Calu3 (cell line): ENCODE measurements around the gene SNX10. TPM values are rescaled to one million over a fixed set of nuclear protein-coding genes. Genes with fewer than 3 reads are reported as not detected.

Experiments
- BruUV-seq: library from RNA; stranded (reverse); fragments of 400-500 nt; replicated peaks from 2 replicates; lab custom pipeline; 2021; lab: Mats Ljungman, UMichigan
- CTCF ChIA-PET: fragments of 300-600 bp; sonication (Branson Sonifier 250); formaldehyde crosslinking; loops from one replicate; lab custom pipeline; 2022; ENCODE audit warnings: antibody characterized with exemption; lab: Charles Lee
- DNase-seq: peaks from one replicate; pipeline ENCODE4 v3.0.0; 2022
- H3K27ac Mint-ChIP-seq: one replicate; pipeline ENCODE4 v1.8.0; 2022; ENCODE audit warnings: mixed read lengths; ENCODE audit not compliant: unreplicated experiment
- H3K27me3 Mint-ChIP-seq: one replicate; pipeline ENCODE4 v1.8.0; 2022; ENCODE audit warnings: mixed read lengths; ENCODE audit not compliant: unreplicated experiment
- H3K36me3 Mint-ChIP-seq: one replicate; pipeline ENCODE4 v1.8.0; 2022; ENCODE audit warnings: mild to moderate bottlenecking, moderate library complexity, mixed read lengths; ENCODE audit not compliant: insufficient read depth, unreplicated experiment
- H3K4me1 Mint-ChIP-seq: one replicate; pipeline ENCODE4 v1.8.0; 2022; ENCODE audit warnings: mild to moderate bottlenecking, low read depth, mixed read lengths; ENCODE audit not compliant: unreplicated experiment
- H3K4me3 Mint-ChIP-seq: one replicate; pipeline ENCODE4 v1.8.0; 2022; ENCODE audit warnings: mild to moderate bottlenecking, low read depth, moderate library complexity, mixed read lengths; ENCODE audit not compliant: unreplicated experiment
- H3K9me3 Mint-ChIP-seq: one replicate; pipeline ENCODE4 v1.8.0; 2022; ENCODE audit warnings: low read depth, mixed read lengths; ENCODE audit not compliant: unreplicated experiment
- CTCF ChIP-seq: fragments of 200-600 bp; IDR thresholded peaks from one replicate; pipeline ENCODE4 v1.8.0; 2022; ENCODE audit warnings: antibody characterized with exemption; ENCODE audit not compliant: unreplicated experiment
- intact Hi-C: fragments of 100-400 bp; cut with micrococcal nuclease; formaldehyde crosslinking; loops from one replicate; pipeline ENCODE4 v1.10.0; 2022; ENCODE audit not compliant: unreplicated experiment
- total RNA-seq: library from RNA; stranded (reverse); gene quantifications from 2 replicates; pipeline ENCODE4 v1.2.3, GENCODE V29; 2022

The SNX10 gene
- total RNA-seq, 1 experiment from 2014 or later, result 22.1 TPM

GRCh38 chr7:26265065-26265464 is 26.6 kb upstream of the SNX10 start:
- Mint-ChIP-seq H3K4me3 (no peak overlapping the region), H3K27me3 (peaks cover 28% of the 10 kb centered on the region), H3K4me1 (no peaks in the 10 kb centered on the region), H3K36me3 (no peaks in the 10 kb centered on the region), H3K9me3 (peaks cover 10% of the 10 kb centered on the region), H3K27ac (no peak overlapping the region)
- no TSS peak for BruUV-seq
- DNase-seq, result no peak
- no peak for TF ChIP-seq CTCF
- intact Hi-C loops, result no loop called here
- CTCF ChIA-PET, result no interaction called here

GRCh38 chr7:26265499-26266075 is 26.1 kb upstream of the SNX10 start:
- DNase-seq, result no peak
- Mint-ChIP-seq H3K27ac (no peak overlapping the region), H3K27me3 (peaks cover 28% of the 10 kb centered on the region), H3K36me3 (no peaks in the 10 kb centered on the region), H3K4me3 (no peak overlapping the region), H3K4me1 (no peaks in the 10 kb centered on the region), H3K9me3 (peaks cover 10% of the 10 kb centered on the region)
- BruUV-seq, result no TSS peak
- CTCF ChIA-PET, result no interaction called here
- intact Hi-C loops, result no loop called here
- no peak for TF ChIP-seq CTCF

GRCh38 chr7:26267601-26268166 is 24.0 kb upstream of the SNX10 start:
- Mint-ChIP-seq H3K27me3 (peaks cover 28% of the 10 kb centered on the region), H3K4me3 (no peak overlapping the region), H3K4me1 (no peaks in the 10 kb centered on the region), H3K27ac (no peak overlapping the region), H3K36me3 (no peaks in the 10 kb centered on the region), H3K9me3 (peaks cover 10% of the 10 kb centered on the region)
- BruUV-seq, result no TSS peak
- CTCF ChIA-PET, result no interaction called here
- no peak for DNase-seq
- intact Hi-C loops, result no loop called here
- TF ChIP-seq CTCF, result no peak

- BruUV-seq, result no TSS peak
- intact Hi-C loops, result loop anchor here (5.0 kb wide), 1 partner anchor 383 kb away; no protein-coding TSS in a partner anchor
- TF ChIP-seq CTCF, result no peak
Measured at GRCh38 chr7:26275213-26275612, 16.4 kb upstream of the SNX10 start.

More at GRCh38 chr7:26275213-26275612, 16.4 kb upstream of the SNX10 start:
- Mint-ChIP-seq H3K36me3 (no peaks in the 10 kb centered on the region), H3K27ac (no peak overlapping the region), H3K4me1 (no peaks in the 10 kb centered on the region), H3K9me3 (no peaks in the 10 kb centered on the region), H3K4me3 (no peak overlapping the region), H3K27me3 (no peaks in the 10 kb centered on the region)
- DNase-seq, result no peak
- CTCF ChIA-PET, result no interaction called here
